ENCODE results near the gene MDM1. TPM values are rescaled to one million over a fixed set of nuclear protein-coding genes. Genes with fewer than 3 reads are reported as not detected.

The MDM1 gene
- polyA plus RNA-seq (ENCODE audit: insufficient read length in 4 of 4), result 10 to 100 TPM; 31.6 to 41.0 (median 37.3) TPM

DNA sequence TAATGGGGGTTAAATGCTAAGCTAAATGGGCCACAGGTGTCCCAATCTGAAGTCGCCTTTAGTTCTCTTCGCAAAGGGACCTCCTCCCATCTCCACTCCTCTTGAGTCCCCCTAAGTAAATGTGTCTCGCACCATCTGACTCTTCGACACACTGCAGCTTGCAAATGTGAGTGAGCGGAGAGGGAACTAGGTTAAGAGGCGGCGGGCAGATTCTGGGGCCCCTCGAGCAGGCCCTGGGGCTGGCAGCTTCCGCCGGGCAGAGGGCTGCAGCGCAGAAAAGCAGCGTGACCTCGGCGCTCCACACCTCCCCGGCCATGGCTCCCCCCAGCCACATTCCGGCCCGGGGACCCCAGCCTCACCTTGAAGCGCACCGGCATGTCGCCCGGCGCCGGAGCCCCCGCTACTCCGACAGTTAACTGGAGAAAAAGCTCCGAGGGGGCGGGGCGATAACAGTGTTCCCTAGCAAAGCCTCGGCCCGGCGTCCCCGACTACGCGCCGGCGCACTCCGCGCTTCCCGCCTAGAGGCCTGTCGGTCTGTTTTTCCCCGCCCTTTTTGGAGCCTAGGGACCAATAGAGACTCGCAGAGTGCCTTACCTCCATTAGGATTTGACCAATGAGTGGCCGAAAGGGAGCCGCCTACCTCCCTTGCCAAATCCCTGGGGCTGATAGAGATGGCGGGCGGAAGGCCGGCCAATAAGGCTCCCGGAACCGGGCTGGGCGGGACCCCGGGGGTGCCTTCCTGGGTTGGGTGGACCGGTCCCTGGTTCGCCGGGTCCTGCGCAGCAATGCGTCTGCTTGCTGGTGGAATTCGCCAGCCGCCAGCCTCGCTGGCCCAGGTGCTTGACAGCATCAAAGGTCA is at the start of gene MDM1:
MDM1 (minus strand) TSS at position 494 of the 859 bp plus-strand sequence; CDS start at position 377, 117 bp downstream.
- peak; percentile 91 to 98 (median 95) for DNase-seq (ENCODE audit: low read depth in 4 of 4, low spot score in 2 of 4)

DNA sequence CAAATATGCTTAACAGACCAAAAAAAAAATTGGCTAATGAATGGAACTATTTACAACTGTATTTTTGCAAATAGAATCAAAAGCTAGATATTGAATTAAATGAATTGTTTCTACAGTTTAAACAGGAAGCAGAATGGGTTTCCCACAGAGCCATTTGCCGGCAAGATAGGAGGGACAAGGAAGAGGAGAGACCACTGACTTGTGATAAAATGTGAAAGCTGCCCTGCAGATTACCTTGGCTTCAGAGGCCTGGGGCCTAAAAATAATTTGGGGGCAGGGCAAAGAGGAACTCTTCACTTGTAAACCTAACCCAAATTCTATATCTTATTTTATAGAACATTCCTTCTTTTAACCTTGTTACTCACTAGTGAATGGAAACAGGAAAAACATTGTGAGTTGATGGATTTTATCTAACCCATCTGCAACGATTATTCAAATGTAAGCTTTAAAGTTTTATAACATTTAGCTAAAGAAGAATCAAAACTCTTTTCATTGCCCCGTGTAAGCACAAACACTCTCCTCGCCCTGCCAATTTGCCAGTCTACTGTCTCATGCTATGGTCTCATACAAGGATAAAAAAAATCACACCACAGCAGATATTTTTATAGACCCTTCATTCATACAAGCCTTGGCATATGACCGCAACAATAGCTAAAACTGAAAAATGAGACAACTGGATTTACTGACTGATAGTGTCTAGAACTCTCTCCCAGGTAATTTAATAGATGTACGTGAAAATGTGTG is 49.5 kb upstream of the MDM1 start:
- DNase-seq (ENCODE audit: low read depth in 4 of 4, low spot score in 2 of 4), result no peak

DNA sequence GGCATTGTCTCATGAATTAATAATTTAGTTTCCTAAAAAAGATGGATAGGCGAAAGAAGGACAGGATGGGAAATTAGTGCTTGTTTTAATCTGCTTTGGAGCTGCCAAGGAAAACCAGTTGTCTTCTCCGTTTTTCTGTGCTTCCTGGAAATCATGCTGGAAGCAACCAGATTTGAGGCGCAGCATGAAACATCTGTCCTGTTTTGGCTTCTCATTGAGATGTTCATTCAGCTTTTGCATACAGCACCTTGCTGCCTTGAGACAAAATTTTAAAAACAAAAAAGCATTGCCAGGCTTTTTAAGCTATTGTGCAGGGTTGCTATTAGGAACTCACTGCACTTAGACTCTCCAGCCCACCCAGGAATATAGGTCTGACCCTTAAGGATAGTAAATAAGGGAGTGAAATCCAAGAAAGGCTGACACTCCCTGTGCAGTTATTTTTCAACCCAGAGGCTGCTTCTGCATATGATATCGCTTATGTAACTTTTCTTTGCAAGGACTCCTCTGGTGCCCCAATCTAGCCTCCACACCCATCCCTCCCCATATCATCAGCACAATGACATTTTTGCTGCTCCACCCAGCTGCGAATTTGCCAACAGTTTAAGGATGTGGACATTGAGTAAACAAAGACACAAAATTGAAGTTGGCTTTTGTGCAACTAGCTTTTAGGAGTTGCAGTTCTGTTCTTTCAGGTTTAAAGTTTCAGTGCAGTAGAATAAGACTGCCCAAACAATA is 46.9 kb upstream of the MDM1 start:
- no peak for DNase-seq (ENCODE audit: low read depth in 4 of 4, low spot score in 2 of 4)

DNA sequence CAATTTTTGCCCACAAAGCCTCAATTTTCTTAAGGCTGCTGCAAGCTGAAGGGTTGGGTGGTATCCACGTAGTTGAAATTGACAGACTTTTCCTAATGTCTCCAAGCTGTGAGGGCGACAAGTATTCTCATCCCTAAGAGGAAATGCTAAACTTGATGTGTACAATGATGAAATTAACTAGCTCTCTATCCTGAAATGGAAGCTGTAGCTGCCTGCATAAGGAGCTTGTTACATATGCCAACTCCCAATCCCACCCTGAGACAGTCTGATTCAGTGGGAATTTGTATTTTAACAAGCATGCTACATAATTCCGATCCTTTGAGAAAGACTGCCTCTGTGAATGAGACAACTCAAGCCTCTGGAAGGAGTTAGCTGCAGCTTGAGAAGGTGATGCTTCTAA is 45.7 kb upstream of the MDM1 start:
- no peak for DNase-seq (ENCODE audit: low read depth in 4 of 4, low spot score in 2 of 4)

- DNase-seq (ENCODE audit: low read depth in 4 of 4, low spot score in 2 of 4), result no peak
Observed at GRCh38 chr12:68376901-68377300, 44.7 kb upstream of the MDM1 start.

- no peak for DNase-seq (ENCODE audit: low read depth in 4 of 4, low spot score in 2 of 4)
Observed at GRCh38 chr12:68375756-68376695, 43.9 kb upstream of the MDM1 start.

DNA sequence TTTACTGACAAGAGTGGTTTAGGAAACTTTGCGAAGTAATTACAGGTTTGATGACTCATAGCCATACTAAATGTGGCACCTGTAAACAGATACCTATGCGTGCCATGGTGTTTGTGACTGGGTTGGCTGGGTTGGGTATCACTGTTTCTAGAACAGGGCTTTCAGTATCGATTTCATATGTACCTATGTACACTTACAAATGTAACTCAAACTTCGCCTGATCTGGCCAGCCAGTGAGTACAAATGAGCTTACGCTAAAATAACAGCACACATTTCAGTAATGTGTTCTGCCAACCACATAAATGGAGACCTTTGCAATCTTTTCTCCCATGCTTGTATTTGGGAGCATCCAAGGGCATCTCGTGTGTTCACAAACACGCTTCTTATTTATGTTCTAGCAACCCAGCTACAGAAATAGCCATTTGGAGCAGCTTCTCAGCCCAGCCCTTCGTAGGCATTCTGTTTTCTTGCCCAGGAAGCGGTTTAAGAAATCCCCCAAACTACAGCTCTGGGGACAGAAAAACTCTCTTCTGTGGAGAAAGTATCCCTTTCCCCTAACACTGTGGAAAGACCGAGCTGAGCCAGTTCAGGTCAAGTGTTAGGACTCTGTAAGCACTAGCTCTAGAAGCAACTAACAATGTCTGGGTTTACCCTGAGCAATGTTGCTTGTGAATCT is 42.3 kb upstream of the MDM1 start:
- DNase-seq (ENCODE audit: low read depth in 4 of 4, low spot score in 2 of 4), result no peak

DNA sequence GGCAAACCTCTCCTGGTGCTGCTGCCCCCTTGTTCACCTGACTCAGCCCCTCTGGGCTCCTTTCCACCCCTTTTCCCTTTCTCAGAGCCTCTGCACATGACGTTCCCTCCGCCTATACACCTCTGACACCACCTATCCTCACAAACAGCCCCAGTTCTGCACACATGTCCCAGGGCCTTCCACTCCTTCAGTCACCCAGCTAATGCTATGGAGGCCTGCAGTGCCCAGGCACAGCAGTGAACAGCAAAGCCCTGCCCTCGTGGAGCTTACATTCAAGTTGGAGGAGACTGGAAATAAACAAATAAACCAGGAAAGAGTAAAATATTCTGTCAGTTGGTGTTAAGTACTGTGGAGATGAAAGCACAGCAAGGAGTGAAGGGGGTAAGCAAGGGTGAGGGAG is 38.5 kb upstream of the MDM1 start:
- DNase-seq (ENCODE audit: low read depth in 4 of 4, low spot score in 2 of 4), result no peak

GRCh38 chr12:68370006-68370590 is 37.9 kb upstream of the MDM1 start:
- no peak for DNase-seq (ENCODE audit: low read depth in 4 of 4, low spot score in 2 of 4)

DNA sequence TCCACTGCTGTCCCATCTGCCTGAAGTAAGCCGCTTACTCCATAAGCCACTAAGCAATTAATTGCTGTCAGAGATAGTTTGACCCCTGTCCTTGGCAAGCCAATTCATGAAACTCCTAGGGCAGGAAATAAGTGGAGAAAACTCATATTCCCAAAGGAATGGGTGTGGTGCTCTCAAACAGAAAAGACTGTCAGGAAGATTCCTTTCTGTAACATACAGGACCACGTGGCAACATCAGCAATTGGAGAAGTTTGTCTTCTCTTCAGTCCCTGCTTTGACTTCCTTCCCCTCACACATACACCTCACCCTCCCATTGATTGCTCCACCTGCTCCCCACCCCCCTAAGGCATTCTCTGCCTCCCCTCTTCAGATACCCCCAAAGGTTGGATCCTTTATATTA is 36.2 kb upstream of the MDM1 start:
- no peak for DNase-seq (ENCODE audit: low read depth in 4 of 4, low spot score in 2 of 4)

GRCh38 chr12:68367903-68368302 is 35.7 kb upstream of the MDM1 start:
- no peak for DNase-seq (ENCODE audit: low read depth in 4 of 4, low spot score in 2 of 4)

- DNase-seq (ENCODE audit: low read depth in 4 of 4, low spot score in 2 of 4), result no peak
Observed at GRCh38 chr12:68367116-68367515, 35.0 kb upstream of the MDM1 start.

- DNase-seq (ENCODE audit: low read depth in 4 of 4, low spot score in 2 of 4), result peak; percentile 56 to 77 (median 65)
Observed at GRCh38 chr12:68364893-68365725, 32.9 kb upstream of the MDM1 start.

- DNase-seq (ENCODE audit: low read depth in 4 of 4, low spot score in 2 of 4), result no peak
Observed at GRCh38 chr12:68364328-68364727, 32.2 kb upstream of the MDM1 start.

DNA sequence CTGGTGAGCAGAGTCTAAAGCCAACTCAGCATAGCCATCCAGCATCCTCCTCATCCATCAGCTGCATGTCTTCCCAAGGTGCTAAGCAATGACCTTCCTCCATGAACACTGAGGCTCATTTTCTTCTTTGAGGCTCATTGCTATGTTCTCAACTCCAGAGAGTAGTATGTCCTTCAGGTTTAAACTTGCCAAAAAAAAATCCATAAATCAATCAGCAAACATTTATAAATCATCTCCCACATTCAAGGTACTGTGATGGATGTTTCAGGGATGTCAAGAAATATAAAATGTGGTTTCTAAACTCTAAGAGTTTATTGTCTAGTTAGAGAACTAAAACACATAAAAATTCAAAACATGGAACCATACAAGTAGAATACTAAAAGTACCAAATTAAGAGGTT is 29.8 kb upstream of the MDM1 start:
- DNase-seq (ENCODE audit: low read depth in 4 of 4, low spot score in 2 of 4), result no peak

GRCh38 chr12:68359674-68360073 is 27.5 kb upstream of the MDM1 start:
- no peak for DNase-seq (ENCODE audit: low read depth in 4 of 4, low spot score in 2 of 4)

- peak; percentile 51 to 72 (median 55) for DNase-seq (ENCODE audit: low read depth in 4 of 4, low spot score in 2 of 4)
Observed at GRCh38 chr12:68358532-68359485, 26.6 kb upstream of the MDM1 start.
